NB4 (cell line): ENCODE results near the gene ANO9.

Experiments used
- POLR2A ChIP-seq: IDR thresholded peaks from 2 replicates; pipeline ENCODE4 v1.6.1; 2011; ENCODE audit warnings: mild to moderate bottlenecking; ENCODE audit not compliant: insufficient read length; ENCODE audit errors: extremely low read depth
- TF ChIP-seq, protein P1 (sequence below): IDR thresholded peaks from one replicate; pipeline ENCODE4 v1.5.1; 2012; ENCODE audit warnings: low read depth, low read length

DNA sequence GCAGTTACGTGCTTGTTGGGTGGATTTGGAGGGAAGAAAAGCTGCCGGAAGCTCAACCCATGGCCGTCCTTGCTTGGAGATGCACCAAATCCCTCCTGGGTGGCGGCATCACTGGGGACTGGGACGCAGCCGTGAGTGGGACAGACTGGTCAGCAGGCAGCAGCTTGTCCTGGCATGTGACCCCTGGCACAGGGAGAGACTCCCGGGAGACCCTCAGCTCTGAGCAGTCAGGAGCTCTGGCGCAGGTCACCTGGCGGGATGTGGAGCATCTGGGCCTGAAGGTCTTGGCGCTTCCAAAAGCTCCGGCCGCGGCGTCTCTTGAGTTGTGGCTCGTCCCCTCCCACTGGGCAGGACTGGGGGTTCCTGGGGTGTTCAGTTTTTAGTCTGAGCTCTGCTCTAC lies 34.6 kb upstream of the ANO9 start:
- TF ChIP-seq, protein P1, sequence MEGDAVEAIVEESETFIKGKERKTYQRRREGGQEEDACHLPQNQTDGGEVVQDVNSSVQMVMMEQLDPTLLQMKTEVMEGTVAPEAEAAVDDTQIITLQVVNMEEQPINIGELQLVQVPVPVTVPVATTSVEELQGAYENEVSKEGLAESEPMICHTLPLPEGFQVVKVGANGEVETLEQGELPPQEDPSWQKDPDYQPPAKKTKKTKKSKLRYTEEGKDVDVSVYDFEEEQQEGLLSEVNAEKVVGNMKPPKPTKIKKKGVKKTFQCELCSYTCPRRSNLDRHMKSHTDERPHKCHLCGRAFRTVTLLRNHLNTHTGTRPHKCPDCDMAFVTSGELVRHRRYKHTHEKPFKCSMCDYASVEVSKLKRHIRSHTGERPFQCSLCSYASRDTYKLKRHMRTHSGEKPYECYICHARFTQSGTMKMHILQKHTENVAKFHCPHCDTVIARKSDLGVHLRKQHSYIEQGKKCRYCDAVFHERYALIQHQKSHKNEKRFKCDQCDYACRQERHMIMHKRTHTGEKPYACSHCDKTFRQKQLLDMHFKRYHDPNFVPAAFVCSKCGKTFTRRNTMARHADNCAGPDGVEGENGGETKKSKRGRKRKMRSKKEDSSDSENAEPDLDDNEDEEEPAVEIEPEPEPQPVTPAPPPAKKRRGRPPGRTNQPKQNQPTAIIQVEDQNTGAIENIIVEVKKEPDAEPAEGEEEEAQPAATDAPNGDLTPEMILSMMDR = no peak
- TF ChIP-seq POLR2A = no peak
